Measurements from ENCODE around the gene KLHL36. TPM values are rescaled to one million over a fixed set of nuclear protein-coding genes. Genes with fewer than 3 reads are reported as not detected.
"Not testable (repeated sequence)": the region's sequence is repeated elsewhere in the genome, so short reads cannot be mapped to it uniquely, and the experiment has no call there.

The KLHL36 gene
- total and polyA plus RNA-seq, 2 donors: 34.8 to 41.2 TPM

DNA sequence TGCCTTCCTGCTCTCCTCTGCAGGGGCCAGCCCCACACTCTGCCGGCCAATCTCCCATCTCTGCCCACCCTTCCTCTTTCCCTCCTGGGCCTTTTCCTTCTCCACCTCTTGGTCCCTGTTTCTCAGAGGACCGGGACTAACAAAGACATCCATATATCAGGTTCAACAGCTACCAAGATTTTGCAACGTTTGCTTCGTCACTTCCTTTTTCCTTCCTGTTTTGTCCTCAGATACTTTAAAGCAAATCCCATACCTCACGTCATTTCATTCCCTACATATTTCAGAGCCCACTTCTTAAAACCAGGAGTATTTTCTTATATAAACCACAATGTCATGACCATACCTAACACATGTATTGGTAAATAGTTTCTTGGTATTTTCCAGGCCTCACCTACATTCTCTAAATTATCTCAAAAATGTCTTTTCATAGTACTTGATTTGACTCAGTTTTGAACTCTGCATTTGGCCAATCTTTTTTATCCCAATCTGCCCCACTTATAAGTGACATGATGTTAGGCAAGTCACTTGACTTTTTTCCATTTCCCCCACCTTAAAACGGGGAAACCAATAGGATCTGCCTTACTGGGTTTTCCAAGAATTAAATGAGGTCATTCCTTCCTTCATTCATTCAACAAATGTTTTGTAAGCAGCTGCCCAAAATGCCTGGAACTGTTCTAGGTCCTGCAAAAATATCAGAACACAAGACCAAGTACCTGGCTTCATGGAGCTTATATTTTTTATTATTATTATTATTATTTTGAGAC lies 44.3 kb downstream of the KLHL36 start:
- H3K4me3 ChIP-seq (ENCODE audit: low read depth, low read length): no peak overlapping the region
- no peaks in the 10 kb centered on the region for H3K4me1 ChIP-seq (ENCODE audit: insufficient read depth)
- H3K36me3 ChIP-seq (ENCODE audit: insufficient read depth): no peaks in the 10 kb centered on the region
- H3K27ac ChIP-seq (ENCODE audit: low read depth): no peak overlapping the region
- WGBS: 69% methylated on average over 6 of the region's 6 CpGs
- no peak for DNase-seq (ENCODE audit: extremely low spot score)

DNA sequence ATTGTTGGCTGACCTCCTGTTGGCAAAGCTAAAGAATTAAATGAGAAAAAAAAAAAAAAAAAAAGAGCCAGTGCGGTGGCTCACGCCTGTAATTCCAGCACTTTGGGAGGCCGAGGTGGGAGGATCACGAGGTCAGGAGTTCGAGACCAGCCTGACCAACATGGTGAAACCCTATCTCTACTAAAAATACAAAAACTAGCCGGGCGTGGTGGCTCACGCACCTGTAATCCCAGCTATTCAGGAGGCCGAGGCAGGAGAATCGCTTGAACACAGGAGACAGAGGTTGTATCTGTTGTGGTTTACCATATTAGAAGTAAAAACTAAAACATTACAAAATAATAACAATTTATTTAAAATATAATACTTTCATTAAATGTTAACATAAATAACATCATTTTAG lies 45.6 kb downstream of the KLHL36 start:
- WGBS: 95% methylated on average over 10 of the region's 10 CpGs
- not testable (repeated sequence) for H3K4me1 ChIP-seq (ENCODE audit: insufficient read depth); H3K27ac ChIP-seq (ENCODE audit: low read depth); DNase-seq (ENCODE audit: extremely low spot score); H3K4me3 ChIP-seq (ENCODE audit: low read depth, low read length); H3K36me3 ChIP-seq (ENCODE audit: insufficient read depth)

DNA sequence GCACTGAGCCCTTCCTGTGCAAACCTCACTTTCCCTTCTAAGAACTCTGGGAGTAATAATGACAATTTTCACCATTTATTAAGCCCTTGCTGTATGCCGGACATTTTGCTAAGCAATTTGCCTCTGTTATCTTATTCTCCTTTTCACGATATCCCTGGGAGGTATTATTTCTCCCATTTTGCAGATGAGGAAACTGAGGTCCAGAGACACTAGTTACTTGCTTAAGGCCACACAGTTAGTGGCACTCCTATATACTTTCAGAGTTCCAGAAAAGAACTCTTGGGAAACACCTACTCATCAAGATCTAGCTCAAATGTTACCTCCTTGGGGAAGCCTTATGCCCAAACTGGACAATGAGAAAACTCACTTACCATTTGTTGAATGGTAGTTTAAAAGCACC lies 46.7 kb downstream of the KLHL36 start:
- H3K4me3 ChIP-seq (ENCODE audit: low read depth, low read length): no peak overlapping the region
- H3K27ac ChIP-seq (ENCODE audit: low read depth): no peak overlapping the region
- no peaks in the 10 kb centered on the region for H3K36me3 ChIP-seq (ENCODE audit: insufficient read depth)
- 96% methylated on average over 2 of the region's 2 CpGs for WGBS
- DNase-seq (ENCODE audit: extremely low spot score): no peak
- H3K4me1 ChIP-seq (ENCODE audit: insufficient read depth): no peaks in the 10 kb centered on the region

DNA sequence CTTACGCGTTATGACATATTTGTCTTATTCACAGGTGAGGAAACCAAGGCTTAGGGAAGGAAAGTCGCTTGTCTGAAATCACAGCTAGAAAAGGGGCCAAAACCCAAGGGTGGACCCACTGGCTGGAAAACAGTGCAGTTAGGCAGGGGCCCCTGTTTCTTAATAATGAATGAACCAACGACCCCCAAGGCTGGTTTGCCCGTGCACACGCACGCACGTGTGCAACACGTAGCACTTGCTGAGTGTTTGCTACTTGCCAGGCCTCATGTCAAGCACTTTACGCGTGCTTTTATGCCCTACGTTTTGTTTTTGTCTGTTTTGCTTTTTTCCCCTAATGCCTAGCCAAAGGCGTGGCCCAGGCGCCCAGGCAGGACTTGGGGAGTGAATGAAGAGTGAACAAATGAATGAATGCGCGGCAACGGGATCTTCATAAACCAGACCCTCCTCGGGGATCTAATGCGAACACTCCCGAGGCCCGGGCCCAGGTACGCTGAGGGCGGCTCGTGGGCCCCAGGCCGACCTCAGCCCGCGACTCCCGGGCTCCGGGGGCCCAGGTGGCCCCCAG lies 50.9 kb downstream of the KLHL36 start:
- Histone ChIP-seq H3K27ac (ENCODE audit: low read depth) (no peak overlapping the region), H3K36me3 (ENCODE audit: insufficient read depth) (no peaks in the 10 kb centered on the region), H3K4me1 (ENCODE audit: insufficient read depth) (no peaks in the 10 kb centered on the region), H3K4me3 (ENCODE audit: low read depth, low read length) (peak overlapping the region; percentile 99)
- DNase-seq (ENCODE audit: extremely low spot score): no peak
- 22% methylated on average over 29 of the region's 29 CpGs for WGBS

DNA sequence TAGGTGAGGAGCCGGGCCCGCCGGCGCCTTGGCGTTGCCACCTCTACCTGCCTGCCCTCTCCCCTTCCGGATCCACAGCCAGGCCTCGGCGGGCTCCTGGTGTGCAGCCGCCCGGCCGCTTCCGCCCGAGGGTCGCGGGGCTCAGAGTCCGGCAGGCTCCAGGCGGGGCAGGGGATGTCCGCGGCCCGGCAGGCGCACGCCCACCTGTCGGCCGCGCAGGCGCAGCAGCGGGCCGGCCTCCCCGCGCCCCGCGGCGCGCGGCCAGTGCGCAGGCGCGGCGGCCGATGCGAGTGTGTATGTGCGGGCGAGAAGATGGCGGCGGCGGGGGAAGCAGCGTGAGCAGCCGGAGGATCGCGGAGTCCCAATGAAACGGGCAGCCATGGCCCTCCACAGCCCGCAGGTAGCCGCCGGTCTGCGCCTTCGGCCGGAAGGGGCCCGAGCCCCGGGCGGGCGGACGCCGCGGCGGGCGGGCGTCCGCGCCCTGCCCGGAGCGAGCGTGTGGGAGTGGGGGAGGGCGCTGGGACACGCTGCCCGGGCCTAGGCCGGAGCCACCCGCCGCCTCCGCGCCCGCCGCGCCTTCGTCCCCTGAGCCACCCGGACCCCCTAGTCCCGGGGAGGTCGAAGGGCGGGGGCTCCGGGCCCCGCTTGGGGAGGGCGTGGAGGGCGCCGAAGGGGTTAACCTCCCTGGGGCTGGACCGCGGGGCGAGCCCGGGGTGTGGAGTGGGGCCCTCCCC lies 51.6 kb downstream of the KLHL36 start, which contains the start of gene USP10:
Gene USP10, plus strand, starts transcription at position 289 of the 734 bp plus-strand sequence. Its CDS starts 91 bp downstream, at position 380.
- Histone ChIP-seq H3K4me3 (ENCODE audit: low read depth, low read length) (peak within 1 kb of the TSS; percentile 99), H3K27ac (ENCODE audit: low read depth) (peak within 1 kb of the TSS; percentile 79), H3K36me3 (ENCODE audit: insufficient read depth) (no peaks in the 10 kb centered on the region), H3K4me1 (ENCODE audit: insufficient read depth) (no peaks in the 10 kb centered on the region)
- DNase-seq (ENCODE audit: extremely low spot score): peak; percentile 26
- WGBS: under 1% methylated on average over 97 of the region's 97 CpGs

DNA sequence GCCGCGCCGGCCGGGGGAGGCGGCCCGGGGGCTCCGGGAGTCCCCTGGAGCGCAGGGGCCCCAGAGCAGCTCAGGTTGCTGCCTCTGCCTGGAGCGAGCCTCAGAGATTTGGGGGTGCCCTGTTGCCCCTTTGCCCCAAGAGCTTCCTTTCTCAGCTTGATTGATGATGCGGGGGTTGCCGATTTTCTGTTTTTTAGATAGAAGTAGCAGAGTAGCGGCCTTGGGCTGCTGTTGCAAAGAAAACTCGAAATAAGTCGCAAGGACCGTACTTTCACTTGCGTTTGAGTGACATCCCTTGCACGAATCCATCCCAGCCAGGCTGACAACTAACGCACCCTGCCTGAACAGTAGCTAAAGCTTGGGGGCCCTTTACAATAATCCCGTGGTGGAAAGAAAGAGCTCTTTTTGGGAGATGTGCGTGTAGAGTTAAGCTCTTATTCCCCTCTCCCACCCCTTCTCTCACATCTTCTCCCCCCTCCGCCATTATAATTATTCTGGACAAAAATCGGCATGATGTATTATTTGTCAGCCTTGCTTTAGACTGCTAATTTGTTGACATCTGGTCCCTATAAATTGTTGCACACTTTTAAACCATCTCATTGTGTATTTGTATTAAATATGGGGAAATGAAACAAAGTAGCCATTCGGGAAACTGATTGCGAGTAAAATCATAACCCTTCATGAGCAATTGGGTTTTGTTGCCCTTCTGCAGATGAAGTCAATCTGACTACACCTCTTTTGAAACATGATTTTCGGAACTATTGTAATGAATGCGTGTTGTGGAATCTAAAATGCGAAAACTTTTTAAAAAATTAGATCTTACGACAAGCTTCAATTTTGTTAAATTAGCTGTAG lies 52.4 kb downstream of the KLHL36 start:
- Histone ChIP-seq H3K36me3 (ENCODE audit: insufficient read depth) (no peaks in the 10 kb centered on the region), H3K4me1 (ENCODE audit: insufficient read depth) (no peaks in the 10 kb centered on the region), H3K4me3 (ENCODE audit: low read depth, low read length) (peak overlapping the region; percentile 99), H3K27ac (ENCODE audit: low read depth) (peak overlapping the region; percentile 79)
- no peak for DNase-seq (ENCODE audit: extremely low spot score)
- 8% methylated on average over 28 of the region's 28 CpGs for WGBS

DNA sequence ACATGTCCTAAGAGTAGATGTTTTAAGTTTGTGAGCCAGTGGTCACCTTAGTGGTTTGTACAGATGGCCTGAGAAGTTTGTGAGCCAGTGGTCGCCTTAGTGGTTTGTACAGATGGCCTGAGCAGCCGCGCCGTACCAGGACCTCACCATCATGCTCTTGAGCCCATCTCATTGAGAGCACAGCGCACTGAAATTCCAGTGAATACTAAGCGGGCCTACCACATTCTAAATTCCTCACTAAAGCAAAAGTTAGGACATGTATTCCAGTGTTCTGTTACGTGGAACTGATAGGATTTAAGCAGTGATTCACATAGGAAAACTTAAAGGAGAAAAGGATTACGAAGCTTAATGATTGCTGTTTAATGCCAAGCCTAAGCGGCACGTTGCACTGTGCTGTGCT lies 55.4 kb downstream of the KLHL36 start:
- H3K36me3 ChIP-seq (ENCODE audit: insufficient read depth): no peaks in the 10 kb centered on the region
- WGBS: 85% methylated on average over 10 of the region's 10 CpGs
- H3K4me3 ChIP-seq (ENCODE audit: low read depth, low read length): no peak overlapping the region
- no peak for DNase-seq (ENCODE audit: extremely low spot score)
- H3K27ac ChIP-seq (ENCODE audit: low read depth): no peak overlapping the region
- no peaks in the 10 kb centered on the region for H3K4me1 ChIP-seq (ENCODE audit: insufficient read depth)

DNA sequence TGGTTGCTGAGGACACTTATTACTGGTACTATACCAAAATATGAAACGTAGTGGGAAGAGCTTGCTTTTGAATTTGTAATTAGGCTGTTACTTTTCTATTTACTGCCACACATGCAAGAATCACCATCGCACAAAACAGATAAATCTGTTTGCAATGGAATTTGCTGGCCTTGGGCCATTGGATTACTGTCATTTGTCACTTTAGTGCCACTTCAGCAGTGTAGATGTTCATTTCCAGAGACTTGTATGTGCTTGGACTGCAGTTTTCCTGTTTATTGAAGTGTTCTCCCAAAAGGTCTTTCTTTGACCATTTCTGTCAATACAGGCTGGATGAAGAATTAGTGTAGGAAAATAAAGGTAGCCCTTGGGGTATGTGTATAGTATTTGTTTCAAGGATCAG lies 55.9 kb downstream of the KLHL36 start:
- DNase-seq (ENCODE audit: extremely low spot score): no peak
- H3K4me1 ChIP-seq (ENCODE audit: insufficient read depth): no peaks in the 10 kb centered on the region
- 79% methylated on average over 2 of the region's 2 CpGs for WGBS
- H3K36me3 ChIP-seq (ENCODE audit: insufficient read depth): no peaks in the 10 kb centered on the region
- H3K4me3 ChIP-seq (ENCODE audit: low read depth, low read length): no peak overlapping the region
- no peak overlapping the region for H3K27ac ChIP-seq (ENCODE audit: low read depth)

DNA sequence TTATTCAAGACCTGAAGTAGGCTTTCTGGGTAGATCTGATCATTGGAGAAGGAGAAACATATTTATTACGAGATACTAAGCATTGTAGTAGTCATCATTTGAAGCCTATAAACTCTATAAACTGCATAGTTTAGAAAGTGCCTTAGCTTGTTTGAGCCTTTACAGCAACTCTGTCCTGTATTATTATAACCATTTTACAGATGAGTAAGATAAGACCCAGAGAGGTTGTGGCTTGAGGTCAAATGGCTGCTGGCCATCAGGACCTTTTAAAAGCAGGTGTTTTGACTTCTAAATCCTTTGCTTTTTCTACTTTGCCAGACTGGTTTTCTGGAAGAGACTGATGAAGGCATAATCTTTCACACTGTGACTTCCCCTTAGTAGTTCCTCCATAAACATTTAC lies 58.5 kb downstream of the KLHL36 start:
- DNase-seq (ENCODE audit: extremely low spot score): no peak
- 73% methylated on average over 1 of the region's 1 CpG for WGBS
- Histone ChIP-seq H3K27ac (ENCODE audit: low read depth) (peak overlapping the region; percentile 6), H3K4me1 (ENCODE audit: insufficient read depth) (no peaks in the 10 kb centered on the region), H3K36me3 (ENCODE audit: insufficient read depth) (no peaks in the 10 kb centered on the region), H3K4me3 (ENCODE audit: low read depth, low read length) (no peak overlapping the region)

DNA sequence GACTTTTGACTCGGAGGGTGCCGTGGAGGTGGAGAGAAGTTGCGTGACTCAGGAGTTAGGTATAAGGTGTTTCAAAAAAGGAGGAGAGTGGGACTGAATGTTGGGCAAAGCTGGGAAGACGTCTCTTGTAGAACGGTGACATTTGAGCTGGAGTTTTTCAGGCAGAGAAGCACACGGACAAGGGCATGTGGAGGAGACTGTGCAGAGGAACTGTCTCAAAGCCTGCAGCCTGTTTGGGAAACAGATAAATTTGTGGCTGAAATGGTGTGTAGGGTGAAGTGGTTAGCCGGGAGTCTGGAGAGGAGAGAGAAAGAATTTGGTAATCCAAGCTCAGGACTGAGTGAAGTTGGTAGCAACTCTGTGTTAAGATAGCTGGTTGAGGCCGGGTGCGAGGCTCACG lies 61.3 kb downstream of the KLHL36 start:
- WGBS: 85% methylated on average over 10 of the region's 10 CpGs
- no peak overlapping the region for H3K4me3 ChIP-seq (ENCODE audit: low read depth, low read length)
- DNase-seq (ENCODE audit: extremely low spot score): no peak
- H3K4me1 ChIP-seq (ENCODE audit: insufficient read depth): no peaks in the 10 kb centered on the region
- no peaks in the 10 kb centered on the region for H3K36me3 ChIP-seq (ENCODE audit: insufficient read depth)
- no peak overlapping the region for H3K27ac ChIP-seq (ENCODE audit: low read depth)

DNA sequence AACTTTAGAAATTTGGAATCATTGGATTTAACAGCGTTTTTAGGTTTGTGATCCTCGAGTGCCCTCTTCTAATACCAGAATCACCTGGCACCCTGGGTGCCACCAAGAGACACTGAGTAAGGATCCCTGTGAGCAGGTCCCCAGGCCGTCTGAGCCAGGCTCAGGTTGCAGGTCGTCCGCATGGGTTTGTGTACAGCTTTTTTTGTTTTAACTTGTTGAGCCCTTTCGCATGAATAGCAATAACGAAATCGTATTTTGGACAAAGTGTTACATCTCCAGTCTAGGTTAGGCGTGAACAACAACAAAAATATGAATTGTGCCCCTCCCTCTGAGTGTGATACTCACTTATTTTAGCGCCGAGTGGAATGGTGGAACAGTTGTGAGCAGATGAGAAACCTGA lies 62.4 kb downstream of the KLHL36 start:
- WGBS: 89% methylated on average over 11 of the region's 11 CpGs
- H3K27ac ChIP-seq (ENCODE audit: low read depth): no peak overlapping the region
- no peaks in the 10 kb centered on the region for H3K36me3 ChIP-seq (ENCODE audit: insufficient read depth)
- H3K4me3 ChIP-seq (ENCODE audit: low read depth, low read length): no peak overlapping the region
- DNase-seq (ENCODE audit: extremely low spot score): no peak
- no peaks in the 10 kb centered on the region for H3K4me1 ChIP-seq (ENCODE audit: insufficient read depth)

Measured in urinary bladder (tissue), 4 donors.